ENCODE results near the gene PDE4DIP.
A peak's percentile ranks its signal among the peaks of the same experiment; 100 is the strongest.
"Not testable (repeated sequence)": the region's sequence is repeated elsewhere in the genome, so short reads cannot be mapped to it uniquely, and the experiment has no call there.

Gene PDE4DIP

GRCh38 chr1:148844220-148844619, at the start of gene PDE4DIP:
Gene PDE4DIP (plus strand): TSS chr1:148844428. CDS start chr1:148844775, 347 bp downstream.
- DNase-seq: peak; percentile 25 to 43

- DNase-seq: not testable (repeated sequence)
Observed at GRCh38 chr1:148808268-148808928, 35.8 kb upstream of the PDE4DIP start.

GRCh38 chr1:148808929-148809283, 35.3 kb upstream of the PDE4DIP start:
- not testable (repeated sequence) for DNase-seq

DNA sequence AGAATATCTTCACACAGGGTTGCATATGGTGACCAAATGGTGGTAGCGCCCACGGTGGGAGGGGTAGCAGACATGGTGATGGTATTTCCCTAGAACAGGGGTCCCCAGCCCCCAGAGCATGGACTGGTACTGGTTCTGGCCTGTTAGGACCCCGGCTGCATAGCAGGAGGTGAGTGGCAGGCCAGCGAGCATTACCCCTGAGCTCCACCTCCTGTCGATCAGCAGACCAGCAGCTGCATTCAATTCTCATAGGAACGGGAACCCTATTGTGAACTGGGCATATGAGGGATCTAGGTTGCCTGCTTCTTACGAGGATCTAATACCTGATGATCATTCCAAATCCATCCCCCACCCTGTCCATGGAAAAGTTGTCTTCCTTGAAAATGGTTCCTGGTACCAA, 22.0 kb upstream of the PDE4DIP start:
- not testable (repeated sequence) for DNase-seq

GRCh38 chr1:148823822-148824221, 20.4 kb upstream of the PDE4DIP start:
- not testable (repeated sequence) for DNase-seq

DNA sequence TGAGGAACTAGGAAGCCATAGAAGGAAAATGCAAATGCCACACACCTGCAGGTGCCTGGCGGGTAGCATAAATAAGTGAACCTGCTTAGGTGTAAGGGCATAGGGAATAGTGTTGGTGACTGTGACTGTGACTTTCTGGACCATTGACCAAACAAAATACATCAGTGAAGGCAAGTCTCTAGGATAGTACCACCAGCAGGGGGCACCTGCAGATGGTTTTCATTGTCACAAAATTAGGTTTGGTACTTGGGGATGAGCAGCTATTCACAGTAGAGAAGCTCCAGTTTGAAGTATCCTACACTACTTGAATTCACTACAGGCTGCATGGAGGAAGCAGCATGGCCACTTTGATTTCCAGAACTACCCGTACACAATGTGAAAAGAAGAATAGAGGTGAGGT, 19.2 kb upstream of the PDE4DIP start:
- DNase-seq: not testable (repeated sequence)

- DNase-seq: not testable (repeated sequence)
Observed at GRCh38 chr1:148828531-148828930, 15.7 kb upstream of the PDE4DIP start.

- DNase-seq: not testable (repeated sequence)
Observed at GRCh38 chr1:148828962-148829361, 15.3 kb upstream of the PDE4DIP start.

GRCh38 chr1:148829365-148829764, 14.9 kb upstream of the PDE4DIP start:
- not testable (repeated sequence) for DNase-seq

GRCh38 chr1:148841262-148841661, 3.0 kb upstream of the PDE4DIP start:
- not testable (repeated sequence) for DNase-seq

DNA sequence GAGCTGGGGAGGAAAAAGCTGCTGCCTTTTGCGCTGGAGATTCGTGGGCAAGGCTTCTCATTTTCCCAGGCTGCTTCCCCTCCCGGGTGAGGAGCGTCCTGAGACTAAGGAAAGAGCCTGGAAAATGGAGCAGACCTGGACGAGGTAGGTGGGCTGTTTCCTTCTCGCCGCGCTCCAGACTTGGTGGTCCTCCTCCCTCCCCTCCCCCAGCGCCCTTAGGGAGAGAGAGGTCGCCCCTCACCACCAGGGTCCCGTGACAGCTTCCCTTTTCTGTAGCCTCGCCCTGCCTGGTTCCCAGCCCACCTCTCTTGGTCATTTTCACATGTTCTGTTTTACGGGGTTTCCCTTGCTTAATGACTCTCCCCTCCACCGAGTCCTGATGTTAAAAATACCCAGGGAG, 423 bp downstream of the PDE4DIP start:
- DNase-seq: not testable (repeated sequence)

GRCh38 chr1:148845068-148845467, 840 bp downstream of the PDE4DIP start:
- not testable (repeated sequence) for DNase-seq

GRCh38 chr1:148850347-148850746, 6.1 kb downstream of the PDE4DIP start:
- not testable (repeated sequence) for DNase-seq

- not testable (repeated sequence) for DNase-seq
Observed at GRCh38 chr1:148850840-148851239, 6.6 kb downstream of the PDE4DIP start.

- DNase-seq: not testable (repeated sequence)
Observed at GRCh38 chr1:148851684-148852083, 7.5 kb downstream of the PDE4DIP start.

GRCh38 chr1:148853363-148853762, 9.1 kb downstream of the PDE4DIP start:
- not testable (repeated sequence) for DNase-seq

- not testable (repeated sequence) for DNase-seq
Observed at GRCh38 chr1:148854063-148854462, 9.8 kb downstream of the PDE4DIP start.

DNA sequence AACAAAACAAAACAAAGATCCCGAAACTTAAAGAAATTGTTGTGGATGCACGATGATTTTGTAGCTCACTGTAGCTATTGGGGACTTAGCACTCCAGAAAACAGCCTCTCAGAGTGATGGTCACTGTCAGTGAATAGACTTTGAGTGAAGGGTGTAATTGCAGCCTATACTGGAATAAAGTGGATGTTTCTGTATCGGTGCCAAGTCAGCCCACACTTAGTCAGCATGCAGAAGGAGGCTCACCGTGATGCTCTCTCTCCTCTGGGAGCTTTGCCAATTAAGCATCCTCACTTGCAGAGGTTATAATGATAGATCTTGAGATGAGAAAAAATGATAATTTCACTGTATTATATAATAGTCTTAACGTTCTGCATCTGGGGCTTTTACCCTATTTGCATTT, 11.1 kb downstream of the PDE4DIP start:
- DNase-seq: not testable (repeated sequence)

- not testable (repeated sequence) for DNase-seq
Observed at GRCh38 chr1:148860049-148860448, 15.8 kb downstream of the PDE4DIP start.

GRCh38 chr1:148860579-148861259, 16.5 kb downstream of the PDE4DIP start:
- not testable (repeated sequence) for DNase-seq

DNA sequence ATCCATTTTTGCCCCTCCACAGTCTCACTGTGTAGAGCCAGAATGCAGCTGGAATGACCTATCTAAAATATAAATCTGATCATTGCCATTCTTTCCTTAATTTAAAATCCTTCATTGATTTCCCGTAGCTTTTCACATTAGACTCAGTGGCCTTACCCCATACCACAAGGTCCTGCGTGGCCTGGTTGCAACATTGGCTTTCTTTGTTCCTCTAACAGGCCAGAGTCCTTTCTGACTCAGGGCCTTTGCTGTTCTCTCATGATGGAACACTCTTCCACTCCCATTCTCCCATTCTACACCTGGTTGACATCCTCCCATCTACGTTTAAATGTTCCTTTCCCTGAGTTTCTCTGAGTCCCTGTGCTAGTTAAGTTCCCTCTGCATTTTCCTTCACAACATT, 18.4 kb downstream of the PDE4DIP start:
- not testable (repeated sequence) for DNase-seq

- DNase-seq: not testable (repeated sequence)
Observed at GRCh38 chr1:148868924-148869633, 24.9 kb downstream of the PDE4DIP start.

- not testable (repeated sequence) for DNase-seq
Observed at GRCh38 chr1:148869634-148869961, 25.4 kb downstream of the PDE4DIP start.

Measured in stimulated activated CD4-positive, alpha-beta T cell treated with anti-CD3 and anti-CD28 coated beads, Interleukin-2, amount 100 ng/mL, for 24 hours (primary cell).